H1 (cell line): Measurements from ENCODE around the gene DENND2A. TPM values are rescaled to one million over a fixed set of nuclear protein-coding genes. Genes with fewer than 3 reads are reported as not detected.

Experiments
- polyA plus RNA-seq, 7 experiments: library from polyadenylated mRNA; depleted of rRNA in 3 of 7; stranded (reverse) in 5 of 7; unstranded in 2 of 7; fragments of >200 nt in 5 of 7; fragments of 200-250 nt in 2 of 7; gene quantifications; 1 replicate in 5 of 7; 2 replicates in 1 of 7; 4 replicates in 1 of 7; pipeline versions ENCODE4 v1.2.1 to v1.2.3, GENCODE V29; 2011 to 2013; ENCODE audit warnings: missing spikeins in 2 of 7, mixed read lengths in 2 of 7
- small RNA-seq: library from polyadenylated mRNA; stranded (forward); fragments of <200 nt; extraction: miRNeasy Mini kit (QIAGEN cat#:217004); gene quantifications from one replicate; pipeline ENCODE3, GENCODE V24; 2013; ENCODE audit not compliant: insufficient read depth
- total RNA-seq: library from RNA; stranded (reverse); fragmentation: NEBNext Ultra II Directional; extraction: Animal tissue kit (Norgen Biotek cat#: 25700); gene quantifications from 2 replicates; pipeline ENCODE4 v1.2.1, GENCODE V29; 2021

The DENND2A gene
- total and polyA plus RNA-seq, 2 of the 8 experiments (the other 6 are each of a cell fraction or from before 2014, with no cell fraction given) = 5.0 to 13.0 TPM

Small RNA genes lying within 50 kb of the gene (small RNA-seq; reads per million reads assigned to genes)
- gene RF00019 (not detected), gene RN7SL771P (not detected)

Other genes with a start within 250 kb of the DENND2A start
- gene SLC37A3, start 242.3 kb downstream of the DENND2A start, total RNA-seq = 47.3 and 58.2 TPM in 2 replicates
- gene SLC37A3, start 242.3 kb downstream of the DENND2A start, polyA plus RNA-seq (2011; rRNA removed) = 71.0 and 74.1 TPM in 2 replicates
- gene RAB19, start 236.8 kb downstream of the DENND2A start, total RNA-seq = 9.8 TPM in 2 replicates
- 9.8 and 11.0 TPM in 2 replicates for gene RAB19, start 236.8 kb downstream of the DENND2A start, polyA plus RNA-seq (2011; rRNA removed)
- 94.6 and 99.6 TPM in 2 replicates for gene MKRN1, start 161.3 kb downstream of the DENND2A start, total RNA-seq
- 35.1 and 46.2 TPM in 2 replicates for gene MKRN1, start 161.3 kb downstream of the DENND2A start, polyA plus RNA-seq (2011; rRNA removed)
- 10.3 and 11.7 TPM in 2 replicates for gene ADCK2, start 32.1 kb upstream of the DENND2A start, total RNA-seq
- gene ADCK2, start 32.1 kb upstream of the DENND2A start, polyA plus RNA-seq (2011; rRNA removed) = 6.9 and 9.8 TPM in 2 replicates
- 168 and 170 TPM in 2 replicates for gene NDUFB2, start 55.9 kb upstream of the DENND2A start, total RNA-seq
- 881 and 997 TPM in 2 replicates for gene NDUFB2, start 55.9 kb upstream of the DENND2A start, polyA plus RNA-seq (2011; rRNA removed)